Right renal cortex interstitium (tissue), 3 donors: ENCODE measurements around the gene MIGA2. TPM values are rescaled to one million over a fixed set of nuclear protein-coding genes. Genes with fewer than 3 reads are reported as not detected.

ENCODE experiments used
- DNase-seq, 3 donors: peaks; one replicate each; pipeline ENCODE4 v3.0.0-alpha.2; 2013; ENCODE audit warnings: low read depth in 3 of 3, low spot score in 2 of 3
- polyA plus RNA-seq, 3 donors: library from polyadenylated mRNA; unstranded; fragments of 120-200 nt; gene quantifications; one replicate each; pipeline ENCODE4 v1.2.1, GENCODE V29; 2013; ENCODE audit not compliant: insufficient read length in 3 of 3

MIGA2 gene
- polyA plus RNA-seq, 3 donors = 15.4 to 16.1 (median 15.6) TPM

DNA sequence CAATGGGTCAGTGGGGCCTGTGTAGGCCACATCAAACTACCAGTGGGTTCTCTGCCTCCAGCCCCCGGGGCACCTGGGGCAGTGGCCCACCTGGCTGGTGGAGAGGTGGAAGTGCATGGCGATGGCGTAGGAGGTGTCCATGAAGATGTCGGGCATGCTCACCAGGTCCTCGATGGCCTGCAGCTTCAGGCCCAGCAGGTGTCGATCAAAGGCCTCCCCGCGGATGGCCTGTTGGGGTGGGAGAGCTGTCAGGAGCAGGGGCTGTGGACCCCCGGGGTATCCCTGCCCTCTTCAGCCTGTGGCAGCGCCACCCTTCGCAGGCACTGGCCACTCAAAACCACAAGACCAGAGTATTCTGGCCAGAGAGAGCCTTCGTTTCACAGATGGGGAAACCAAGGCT, 59.5 kb downstream of the MIGA2 start:
- no peak for DNase-seq

DNA sequence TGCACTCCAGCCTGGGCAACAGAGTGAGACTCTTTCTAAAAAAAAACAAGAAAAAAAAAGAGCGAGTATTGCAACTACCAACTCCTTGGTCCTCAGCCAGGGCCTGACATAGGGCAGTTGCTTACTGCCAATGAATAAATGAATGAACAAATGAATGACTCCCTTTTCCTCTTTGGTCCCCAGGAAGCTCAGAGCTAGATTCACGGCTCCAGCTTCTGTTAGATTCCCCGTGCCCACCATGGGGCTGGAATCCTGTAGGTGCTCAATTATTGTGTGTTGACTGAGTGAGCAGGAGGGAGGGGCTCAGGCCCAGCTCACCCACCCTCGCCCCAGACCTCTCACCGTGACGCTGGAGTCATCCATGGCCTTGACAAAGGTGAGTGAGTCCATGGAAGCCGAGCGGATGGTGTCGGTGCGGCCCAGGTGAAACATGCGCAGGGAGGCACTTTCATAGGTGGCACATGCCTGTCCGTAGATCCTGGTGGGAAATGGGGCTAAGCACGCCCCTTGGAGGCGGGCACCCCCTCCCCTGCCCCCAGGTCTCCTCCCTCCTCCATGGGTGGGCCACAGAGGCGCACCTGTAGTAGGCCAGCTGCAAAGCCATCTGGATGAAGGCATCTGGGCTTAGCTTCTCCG, 61.4 kb downstream of the MIGA2 start:
- DNase-seq = no peak

DNA sequence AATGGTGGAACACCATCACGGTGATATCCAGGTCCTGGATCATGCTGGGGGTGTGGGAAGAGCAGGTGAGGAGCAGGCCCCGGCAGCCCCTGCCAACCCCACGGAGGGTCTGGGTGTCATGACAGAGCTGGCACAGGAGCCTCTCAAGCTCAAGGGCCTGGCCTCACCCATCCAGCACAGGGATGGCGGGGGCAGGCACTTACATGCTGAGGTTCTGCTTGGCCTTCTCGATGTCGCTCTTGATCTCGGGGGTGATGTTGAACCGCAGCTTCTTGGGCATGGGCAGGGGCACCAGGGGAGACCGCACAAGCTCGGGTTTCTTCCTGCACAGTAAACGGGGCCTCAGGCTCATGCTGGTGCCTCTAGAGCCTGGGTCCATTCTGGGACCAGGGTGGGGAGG, 61.9 kb downstream of the MIGA2 start:
- no peak for DNase-seq

DNA sequence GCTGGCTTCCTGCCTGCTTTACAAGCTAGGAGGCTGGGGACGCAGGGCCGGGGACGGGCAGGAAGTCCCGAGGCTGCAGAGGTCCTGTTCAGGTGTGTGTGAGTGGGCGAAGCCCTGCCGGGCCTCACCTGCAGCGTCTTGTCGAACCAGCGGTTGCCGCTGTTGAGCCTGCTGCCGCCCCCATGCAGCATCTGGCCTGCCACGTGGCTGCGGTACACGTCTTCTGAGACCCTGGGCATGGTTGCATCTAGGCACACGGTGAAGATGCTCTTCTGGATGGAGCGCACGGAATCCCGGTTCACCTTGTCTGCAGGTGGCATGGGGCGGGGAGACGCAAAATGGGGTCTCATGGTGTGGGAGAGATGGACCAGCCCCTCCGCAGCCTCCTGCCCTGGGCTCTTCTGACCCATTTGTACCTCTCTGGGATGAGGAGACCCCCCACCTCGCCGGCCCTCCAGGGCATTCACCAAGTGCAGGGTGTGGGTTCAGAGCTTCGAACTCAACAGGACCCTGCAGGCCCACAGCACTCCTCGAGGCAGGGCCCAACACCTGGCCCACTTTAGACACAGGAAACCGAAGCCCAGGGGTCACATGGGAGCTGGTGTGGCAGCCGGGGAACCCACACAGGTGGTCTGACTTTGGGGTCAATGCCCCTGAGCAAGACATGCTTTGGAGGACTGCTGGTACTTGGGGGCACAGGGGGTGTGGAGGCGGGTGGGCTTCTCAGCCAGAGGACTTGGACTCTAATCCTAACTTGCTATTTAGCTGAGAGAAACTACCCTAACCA, 64.2 kb downstream of the MIGA2 start:
- no peak for DNase-seq

DNA sequence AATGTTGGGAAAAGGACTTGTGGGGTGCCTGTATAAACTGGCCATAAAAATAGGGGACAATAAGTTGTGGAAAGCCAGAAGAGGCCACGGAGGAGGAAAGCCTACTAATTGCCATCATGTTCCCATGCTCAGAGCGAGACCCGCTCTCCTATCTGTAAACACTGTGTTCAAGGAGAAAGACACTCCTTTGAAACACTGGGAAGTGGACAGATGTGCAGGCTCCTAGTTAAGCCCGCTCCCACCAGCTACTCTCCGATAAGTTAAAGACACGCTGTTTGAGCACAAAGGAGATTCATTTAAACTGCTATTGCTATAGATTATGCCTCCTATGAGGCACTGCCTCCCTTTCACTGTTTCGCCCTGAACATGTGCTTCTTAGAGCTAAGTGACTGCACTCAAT, 64.9 kb downstream of the MIGA2 start:
- DNase-seq = no peak

DNA sequence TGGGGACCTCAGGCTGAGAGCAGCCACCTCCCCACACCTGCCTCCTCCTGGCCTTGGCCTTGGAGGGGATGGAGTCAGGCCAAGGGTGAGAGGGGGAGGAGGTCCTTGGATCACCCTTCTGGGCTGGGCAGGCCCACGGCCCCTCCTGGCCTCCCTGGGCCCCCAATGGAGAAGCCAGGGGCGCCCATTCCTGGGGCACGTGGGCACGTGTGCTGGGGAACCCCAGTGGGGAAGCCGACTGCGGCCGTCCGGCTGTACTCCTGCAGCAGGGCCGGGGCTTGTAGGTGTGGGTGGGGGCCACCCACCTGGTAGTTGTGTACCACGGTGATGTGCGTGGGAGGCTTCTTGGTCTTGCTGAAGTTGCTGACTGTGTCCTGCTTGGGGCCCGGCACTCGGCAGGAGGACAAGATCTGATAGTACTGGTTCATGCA, 65.7 kb downstream of the MIGA2 start:
- no peak for DNase-seq

DNA sequence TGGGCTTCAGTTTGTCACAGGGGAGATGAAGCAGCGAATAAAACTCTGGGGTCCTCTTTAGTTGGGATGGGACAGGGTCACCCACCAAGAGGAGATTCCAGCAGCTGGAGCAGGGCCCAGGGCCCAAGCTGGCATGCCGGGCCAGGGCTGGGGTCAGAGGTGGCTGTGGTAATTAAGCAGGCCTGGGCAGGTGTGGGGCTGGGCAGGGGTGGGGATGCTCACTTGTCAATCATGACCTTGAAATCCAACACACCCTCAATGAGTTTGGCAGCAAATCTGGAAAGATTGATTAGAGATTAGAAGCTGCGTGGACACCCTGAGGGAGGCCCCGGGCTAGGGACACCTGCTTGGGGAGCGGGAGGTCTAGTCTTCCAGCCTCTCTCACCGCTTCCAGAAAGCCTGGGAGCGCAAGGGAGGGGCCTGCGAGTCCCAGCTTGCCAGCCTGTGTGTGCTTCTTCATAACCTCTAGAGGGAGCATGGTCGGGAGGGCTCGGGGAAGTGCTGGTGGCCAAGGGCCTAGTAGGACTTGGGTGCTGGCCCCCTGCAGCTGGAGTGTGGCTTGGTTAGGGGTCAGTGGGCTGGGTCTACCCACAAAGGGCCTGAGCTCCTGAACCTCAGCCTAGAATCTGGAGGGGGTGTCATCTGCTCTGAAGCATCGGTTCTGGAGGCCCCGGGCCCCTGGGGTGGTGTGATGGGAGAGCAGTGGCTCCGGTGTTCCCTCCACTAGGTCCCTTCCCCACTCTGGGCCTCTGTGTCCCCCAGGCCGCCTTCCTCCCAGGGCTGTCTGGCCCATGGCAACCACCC, 66.6 kb downstream of the MIGA2 start:
- DNase-seq = no peak

DNA sequence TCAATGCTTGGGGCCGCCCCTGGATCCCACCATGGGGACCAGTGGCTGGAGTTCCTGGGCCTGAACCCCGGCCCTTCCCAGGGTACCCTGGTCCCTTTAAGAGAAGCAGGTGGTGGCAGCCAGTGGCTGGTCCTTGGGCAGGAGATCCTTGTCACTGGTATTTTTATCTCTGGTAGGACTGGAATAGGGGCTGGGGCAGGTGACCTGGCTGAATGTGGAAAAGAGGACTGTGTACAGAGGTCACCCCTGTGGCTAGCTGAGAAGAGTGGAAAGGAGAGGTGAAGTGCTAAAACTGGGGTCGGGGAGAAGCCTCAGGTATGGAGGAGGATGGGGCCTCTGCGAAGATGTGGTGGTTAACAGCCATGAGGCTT, 67.2 kb downstream of the MIGA2 start:
- DNase-seq = no peak

DNA sequence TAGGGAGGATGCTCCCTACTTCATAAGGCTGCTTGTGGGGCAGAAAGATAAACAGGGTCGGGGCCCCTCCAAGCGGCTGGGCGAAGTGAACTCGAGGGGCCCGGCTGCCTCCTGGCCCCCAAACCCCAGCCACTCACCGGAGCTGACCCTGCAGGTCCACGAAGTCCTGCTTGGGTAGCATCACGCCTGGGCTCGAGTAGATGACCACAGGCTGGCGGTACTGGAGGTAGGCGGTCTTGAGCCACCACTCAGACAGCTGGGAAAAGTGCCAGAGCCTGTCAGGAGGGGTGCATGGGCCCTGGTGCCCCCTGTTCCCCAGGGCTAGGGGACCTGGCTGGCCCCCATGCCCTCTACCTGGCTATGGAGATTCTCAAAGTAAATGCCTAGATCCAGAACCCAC, 67.6 kb downstream of the MIGA2 start:
- no peak for DNase-seq

DNA sequence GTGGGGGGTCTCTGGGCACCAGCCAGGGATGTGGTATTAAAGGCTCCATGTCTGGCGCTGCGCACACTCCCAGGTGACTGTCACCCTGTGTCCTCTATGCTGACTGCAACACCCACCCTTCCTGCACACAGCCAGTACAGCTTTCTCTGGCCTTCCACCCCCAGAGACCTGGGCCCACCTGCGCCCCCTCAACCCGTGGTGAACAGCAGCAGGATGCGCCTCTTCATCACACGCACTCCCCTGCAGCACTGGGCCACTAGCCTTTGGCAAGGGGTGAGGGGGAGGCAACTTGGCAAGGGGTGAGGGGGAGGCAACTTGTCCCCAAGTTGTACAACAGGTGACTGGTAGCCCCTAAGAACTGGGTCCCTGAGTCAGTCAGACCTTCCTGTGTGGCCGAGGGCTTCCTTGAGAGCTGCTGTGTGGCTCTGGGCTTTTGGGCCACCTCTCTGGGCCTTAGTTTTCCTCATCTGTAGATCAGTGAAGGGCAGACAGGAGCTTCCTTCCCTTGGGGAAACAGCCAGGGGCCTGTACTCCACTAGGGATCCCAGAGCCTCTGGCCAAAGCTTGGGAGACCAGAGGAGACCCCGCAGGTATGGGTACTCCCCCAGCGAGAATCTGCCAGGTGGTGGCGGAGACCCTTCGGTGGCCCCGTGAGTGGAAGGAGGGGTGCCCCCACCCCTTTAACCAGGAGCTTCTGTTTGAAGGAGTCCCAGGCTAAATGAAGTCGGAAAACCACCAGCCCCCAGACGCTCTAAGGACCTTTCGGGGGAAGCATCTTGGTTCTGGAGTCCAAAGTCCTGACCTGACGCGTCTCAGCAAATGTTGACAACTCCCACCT, 69.7 kb downstream of the MIGA2 start:
- DNase-seq = no peak

DNA sequence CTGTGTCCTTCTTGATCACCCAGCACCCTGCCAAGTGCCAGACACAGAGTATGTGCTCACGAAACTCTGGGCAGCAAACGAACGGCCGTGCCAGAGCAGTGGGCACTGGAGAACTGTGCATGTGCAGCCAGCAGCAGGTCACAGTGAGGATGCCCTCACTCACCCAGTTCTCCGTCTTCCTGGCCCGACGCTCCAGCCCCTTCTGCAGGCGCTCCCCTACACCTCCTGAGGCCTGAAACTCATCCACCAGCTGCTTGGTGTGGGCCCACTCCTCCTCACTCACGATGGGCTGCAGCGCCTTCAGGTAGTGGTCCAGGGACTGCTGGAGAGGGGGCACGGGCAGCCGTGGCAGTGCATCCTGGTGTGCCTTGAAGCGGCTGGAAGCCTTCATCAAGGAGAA, 71.2 kb downstream of the MIGA2 start:
- DNase-seq = no peak

DNA sequence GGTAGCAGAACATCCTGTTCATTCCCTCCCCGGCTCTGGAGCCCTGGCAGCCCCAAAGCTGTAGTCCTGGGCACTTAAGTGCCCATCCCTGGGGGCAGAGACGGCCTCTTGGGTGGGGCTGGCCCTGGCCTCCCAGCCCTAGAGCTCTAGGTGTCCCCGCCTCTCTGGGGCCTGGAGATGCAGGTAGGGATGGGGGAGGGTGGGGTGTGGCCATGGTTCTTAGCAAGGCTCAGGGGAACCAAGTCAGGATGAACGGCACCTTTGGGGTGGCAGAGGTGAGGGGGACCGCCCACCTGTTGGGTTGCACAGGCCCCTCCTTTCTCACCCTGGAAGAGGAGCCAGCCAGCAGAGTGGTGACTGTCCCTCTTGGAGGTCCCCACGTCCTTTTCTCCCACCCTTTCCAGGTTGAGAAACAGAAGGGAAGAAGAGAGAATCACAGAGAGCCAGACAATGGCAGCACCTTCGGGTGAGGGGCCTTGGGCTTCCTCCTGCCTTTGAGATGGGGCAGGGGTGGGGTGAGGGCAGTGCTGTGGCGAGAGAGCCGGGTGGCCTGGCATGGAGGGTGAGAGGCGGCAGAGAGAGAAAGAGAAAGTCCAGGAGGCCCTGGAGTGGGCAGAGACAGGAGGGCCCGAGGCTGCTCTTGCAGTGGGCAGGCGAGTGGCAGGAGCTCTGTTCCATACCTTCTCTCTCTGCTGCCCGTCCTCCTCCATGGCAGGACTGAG, 71.8 kb downstream of the MIGA2 start:
- DNase-seq = no peak

DNA sequence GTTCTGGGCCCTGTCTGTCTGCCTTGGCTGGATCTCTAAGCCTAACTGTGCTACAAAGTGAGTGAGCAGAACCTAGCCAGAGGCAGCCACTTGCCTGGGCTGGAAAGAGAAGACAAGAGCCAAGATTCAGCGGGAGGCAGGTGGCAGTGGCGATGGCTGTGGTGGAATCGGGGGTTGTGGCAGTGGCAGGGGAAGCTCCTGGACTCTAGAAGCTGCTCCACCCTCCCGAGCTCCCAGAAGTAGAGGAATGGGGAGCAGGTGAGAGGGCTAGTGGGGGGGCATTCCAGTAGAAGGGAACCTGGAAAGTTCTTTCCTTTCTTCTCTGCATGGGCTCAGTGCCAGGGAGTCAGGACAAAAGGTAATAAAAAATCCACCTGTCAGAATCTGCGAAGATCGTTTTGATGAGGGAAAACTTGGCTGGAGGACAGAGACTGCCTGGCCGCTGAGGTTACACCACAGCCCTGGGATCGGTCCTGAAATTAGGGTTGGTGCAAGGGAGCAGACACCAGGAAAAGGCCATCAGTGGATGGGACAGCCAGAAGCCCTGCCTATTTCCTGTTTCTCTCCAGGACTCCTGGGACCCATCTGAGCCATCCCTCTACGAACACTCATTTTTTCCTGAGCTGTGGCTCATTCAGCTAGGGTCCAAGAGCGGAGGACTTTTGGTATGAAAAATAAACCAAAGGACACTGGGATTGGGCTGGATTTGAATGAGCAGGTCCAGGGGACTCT, 72.5 kb downstream of the MIGA2 start:
- DNase-seq = no peak

DNA sequence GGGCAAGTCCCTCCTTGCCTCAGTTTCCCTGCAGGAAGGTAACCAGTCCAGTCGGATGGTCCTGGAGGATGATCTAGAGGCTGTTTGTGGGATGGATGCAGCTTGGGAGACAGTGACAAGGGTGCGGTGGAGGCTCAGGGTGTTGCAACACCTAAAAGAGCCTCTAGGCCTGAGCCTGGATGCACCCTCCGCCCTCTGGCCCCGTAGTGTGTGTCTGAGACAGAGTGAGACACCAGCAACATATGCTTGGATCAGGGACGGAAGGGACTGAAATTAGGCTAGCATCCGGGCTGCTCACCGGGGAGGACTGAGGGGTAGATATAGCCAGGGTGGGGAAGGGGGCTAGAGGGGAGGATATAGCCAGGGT, 73.1 kb downstream of the MIGA2 start:
- no peak for DNase-seq

DNA sequence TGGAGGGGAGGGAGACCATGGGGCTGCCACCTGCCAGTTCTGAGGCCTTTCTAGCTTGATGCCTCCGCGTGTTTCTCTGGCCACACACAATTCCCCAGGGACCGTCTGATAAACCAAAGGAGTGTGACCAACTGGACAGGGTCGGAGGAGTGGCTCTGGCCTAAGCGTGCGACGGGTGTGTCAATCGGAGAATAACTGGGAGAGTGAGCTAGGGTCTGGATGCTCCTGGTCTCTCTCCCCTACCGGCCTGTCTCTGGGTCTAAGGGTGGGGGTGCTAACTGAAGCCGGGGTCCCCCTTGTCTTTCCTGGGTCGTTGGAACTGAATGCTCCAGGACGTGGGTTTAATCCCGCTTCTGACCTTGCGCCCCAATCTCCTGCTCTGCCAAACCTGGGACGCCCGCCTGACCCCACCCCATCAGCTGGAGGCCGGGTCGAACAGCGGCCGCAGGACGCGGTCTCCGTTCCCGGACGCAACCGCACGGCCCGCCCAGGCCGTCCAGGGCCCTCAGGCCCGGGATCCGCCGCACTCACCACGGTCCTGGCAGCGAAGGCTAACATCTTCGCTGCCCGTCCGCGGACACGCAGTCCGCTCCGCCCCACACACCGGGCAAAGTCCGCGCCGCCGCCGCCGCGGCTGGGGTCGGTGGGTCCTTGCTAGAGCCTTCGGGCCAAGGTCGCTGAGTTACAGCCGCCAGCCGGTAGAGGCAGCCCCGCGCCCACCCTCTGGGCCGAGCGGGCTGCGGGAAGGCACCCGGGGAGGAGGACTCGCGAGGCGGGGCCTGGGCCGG, 73.7 kb downstream of the MIGA2 start:
- DNase-seq = no peak

DNA sequence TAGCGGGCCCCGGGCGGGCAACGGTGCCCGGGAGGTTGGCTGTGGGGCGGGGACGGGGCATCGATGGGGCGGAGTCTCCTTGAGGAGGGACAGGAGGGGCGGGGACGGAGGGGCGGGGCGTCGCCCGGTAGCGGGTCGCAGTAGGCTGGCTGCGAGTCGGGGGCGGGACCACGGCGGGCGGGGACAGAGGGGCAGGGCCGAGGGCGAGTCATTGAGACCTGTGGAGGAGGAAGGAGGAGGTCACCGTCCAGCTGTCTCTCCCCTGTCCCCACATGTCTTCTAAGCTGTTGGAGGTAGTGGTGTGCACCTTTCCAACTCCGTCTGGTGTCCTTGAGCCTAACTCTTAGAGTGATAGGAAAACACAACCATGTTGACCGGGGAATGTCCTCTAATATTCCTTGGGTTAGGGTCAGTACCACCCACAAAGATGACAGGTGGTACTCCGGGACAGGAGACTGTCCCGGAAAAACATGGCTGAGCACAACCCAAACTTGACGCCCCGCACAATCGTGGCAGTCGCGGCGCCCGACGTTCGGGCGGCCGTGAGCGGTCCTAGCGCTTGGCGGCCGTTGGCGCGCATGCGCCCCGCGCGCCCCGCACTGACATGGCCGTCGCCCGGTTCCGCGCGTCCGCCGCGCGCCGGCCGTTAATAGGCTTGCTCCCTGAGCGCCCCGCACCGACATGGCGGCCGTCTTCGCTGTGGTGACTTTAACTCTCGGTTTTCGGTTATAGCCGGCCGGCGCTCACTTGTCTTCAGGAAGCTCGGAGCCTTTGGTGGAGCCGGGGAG, 74.5 kb downstream of the MIGA2 start, which contains the start of the genes CRAT and PTPA:
Gene CRAT (minus strand): TSS at position 54 of the 788 bp plus-strand sequence. CDS start 284 bp downstream, outside the sequence.
Gene PTPA (plus strand): TSS at position 676 of the 788 bp plus-strand sequence. CDS start 186 bp downstream, outside the sequence.
- peak; percentile 77 to 85 (median 80) for DNase-seq

DNA sequence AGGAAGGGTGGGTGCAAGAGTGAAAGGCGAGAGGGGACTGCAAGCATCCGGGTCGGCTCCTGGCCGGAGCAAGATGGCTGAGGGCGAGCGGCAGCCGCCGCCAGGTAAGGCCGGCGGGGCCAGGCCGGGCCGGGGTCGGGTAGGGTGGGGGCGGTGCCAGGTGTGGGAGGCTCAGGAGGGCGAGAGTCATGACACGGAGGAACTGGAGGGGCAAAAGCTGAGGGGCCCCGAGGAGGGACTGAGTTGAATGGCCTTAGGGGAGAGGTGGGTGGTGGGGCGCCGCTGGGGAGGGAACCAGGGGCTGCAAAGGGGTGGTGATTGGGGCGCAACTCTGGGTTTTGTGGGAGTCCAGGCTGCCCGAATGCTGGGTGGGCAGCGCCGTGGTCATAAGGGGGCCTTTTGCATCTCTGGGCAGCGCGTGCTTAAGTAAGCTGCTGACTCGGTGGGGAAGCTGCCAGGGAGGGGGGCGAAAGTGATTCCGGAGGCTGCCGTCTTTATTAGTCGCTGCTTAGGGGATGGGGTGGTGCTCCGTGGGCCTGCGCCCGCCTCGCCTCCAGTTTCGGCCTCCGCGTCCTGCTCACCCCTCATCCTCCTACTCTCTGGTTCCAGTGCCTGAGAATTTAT, 75.2 kb downstream of the MIGA2 start:
- peak in 1 of 3 donors; percentile 21 for DNase-seq
